Hepatocyte (in vitro differentiated cells): ENCODE data around the gene GNAL.

Experiments
- EZH2 ChIP-seq: fragments of 200-600 bp; sonication (generic); IDR thresholded peaks from 2 replicates; pipeline ENCODE4 v1.6.1; 2016; ENCODE audit warnings: antibody characterized with exemption, mild to moderate bottlenecking, borderline replicate concordance
- TF ChIP-seq, protein P1 (sequence below): fragments of 200-600 bp; sonication (generic); IDR thresholded peaks from 2 replicates; pipeline ENCODE4 v1.5.1; 2016; ENCODE audit warnings: antibody characterized with exemption, mild to moderate bottlenecking; ENCODE audit not compliant: poor library complexity

DNA sequence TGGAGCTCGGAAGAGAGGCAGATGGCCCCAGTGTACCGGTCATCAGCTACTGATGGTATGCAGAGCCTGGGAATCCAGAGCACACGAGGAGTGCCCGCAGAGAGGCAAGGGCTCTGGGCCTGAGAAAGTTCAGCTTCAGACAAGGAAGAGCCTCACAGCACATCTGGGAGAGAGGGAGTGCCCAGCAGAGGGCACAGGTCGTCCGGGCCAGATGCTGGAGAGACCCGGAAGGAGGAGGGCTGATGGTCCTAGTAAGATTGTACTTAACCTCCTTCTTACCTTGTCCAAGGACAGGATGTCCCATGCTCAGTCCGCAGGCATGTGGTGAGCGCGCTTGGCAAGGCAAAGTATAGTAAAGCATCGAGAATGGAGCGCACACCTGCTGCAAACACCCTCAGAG, 137.8 kb downstream of the GNAL start:
- TF ChIP-seq EZH2, result no peak
- TF ChIP-seq, protein P1, sequence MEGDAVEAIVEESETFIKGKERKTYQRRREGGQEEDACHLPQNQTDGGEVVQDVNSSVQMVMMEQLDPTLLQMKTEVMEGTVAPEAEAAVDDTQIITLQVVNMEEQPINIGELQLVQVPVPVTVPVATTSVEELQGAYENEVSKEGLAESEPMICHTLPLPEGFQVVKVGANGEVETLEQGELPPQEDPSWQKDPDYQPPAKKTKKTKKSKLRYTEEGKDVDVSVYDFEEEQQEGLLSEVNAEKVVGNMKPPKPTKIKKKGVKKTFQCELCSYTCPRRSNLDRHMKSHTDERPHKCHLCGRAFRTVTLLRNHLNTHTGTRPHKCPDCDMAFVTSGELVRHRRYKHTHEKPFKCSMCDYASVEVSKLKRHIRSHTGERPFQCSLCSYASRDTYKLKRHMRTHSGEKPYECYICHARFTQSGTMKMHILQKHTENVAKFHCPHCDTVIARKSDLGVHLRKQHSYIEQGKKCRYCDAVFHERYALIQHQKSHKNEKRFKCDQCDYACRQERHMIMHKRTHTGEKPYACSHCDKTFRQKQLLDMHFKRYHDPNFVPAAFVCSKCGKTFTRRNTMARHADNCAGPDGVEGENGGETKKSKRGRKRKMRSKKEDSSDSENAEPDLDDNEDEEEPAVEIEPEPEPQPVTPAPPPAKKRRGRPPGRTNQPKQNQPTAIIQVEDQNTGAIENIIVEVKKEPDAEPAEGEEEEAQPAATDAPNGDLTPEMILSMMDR, result no peak
